Left lung (tissue), 10 donors: ENCODE data around the gene ARFGAP3. TPM values are rescaled to one million over a fixed set of nuclear protein-coding genes. Genes with fewer than 3 reads are reported as not detected.
A peak's percentile ranks its signal among the peaks of the same experiment; 100 is the strongest.

Source experiments
- ATAC-seq: fragments of 200-7000 bp; cut with Tn5 transposase; one replicate; pipeline ENCODE4 v1.9.1; 2020; ENCODE audit warnings: moderate library complexity
- DNase-seq, 4 donors: peaks; one replicate each; pipeline ENCODE4 v3.0.0-alpha.2; 2013 to 2020
- H3K27ac ChIP-seq, 2 donors: fragments of 200-600 bp; sonication (generic) in 1 of 2; one replicate each; pipeline versions ENCODE4 v1.5.0 to v1.8.0; 2020 to 2021
- H3K27me3 ChIP-seq, 2 donors: fragments of 200-600 bp; sonication (generic) in 1 of 2; one replicate each; pipeline versions ENCODE4 v1.5.0 to v1.8.0; 2020 to 2021
- H3K36me3 ChIP-seq, 2 donors: fragments of 200-600 bp; sonication (generic) in 1 of 2; one replicate each; pipeline versions ENCODE4 v1.5.0 to v1.8.0; 2020 to 2021
- H3K4me1 ChIP-seq, 2 donors: fragments of 200-600 bp; one replicate each; pipeline ENCODE4 v1.8.0; 2021
- H3K4me3 ChIP-seq, 2 donors: fragments of 200-600 bp; sonication (generic) in 1 of 2; one replicate each; pipeline versions ENCODE4 v1.5.0 to v1.8.0; 2020 to 2021; ENCODE audit warnings: mild to moderate bottlenecking in 1 of 2
- H3K9me3 ChIP-seq, 2 donors: fragments of 200-600 bp; sonication (generic) in 1 of 2; one replicate each; pipeline versions ENCODE4 v1.5.0 to v1.8.0; 2020 to 2021
- CTCF ChIP-seq, 2 donors: fragments of 200-600 bp; sonication (generic) in 1 of 2; IDR thresholded peaks; one replicate each; pipeline versions ENCODE4 v1.5.0 to v1.8.0; 2021; ENCODE audit warnings: antibody characterized with exemption in 2 of 2
- intact Hi-C, 2 donors: fragments of 100-400 bp; cut with DNase I; formaldehyde crosslinking; loops; one replicate each; pipeline versions ENCODE4 v1.11.2 to v1.14.2; 2022
- polyA plus RNA-seq, 6 donors: library from polyadenylated mRNA; unstranded; fragments of 120-200 nt; gene quantifications; one replicate each; pipeline ENCODE4 v1.2.1, GENCODE V29; 2013; ENCODE audit not compliant: insufficient read length in 6 of 6
- total RNA-seq, 2 donors: library from RNA; stranded (reverse); fragmentation: NEBNext Ultra II Directional; extraction: Animal tissue kit (Norgen Biotek cat#: 25700); gene quantifications; one replicate each; pipeline ENCODE4 v1.2.1, GENCODE V29; 2021
- donor health status: DM: no; HTN: yes; CAD: no.
- donor health status: DM: no; HTN: no; CAD: no.

The ARFGAP3 gene
- total and polyA plus RNA-seq, 8 donors, result 42.4 to 58.1 (median 49.6) TPM

DNA sequence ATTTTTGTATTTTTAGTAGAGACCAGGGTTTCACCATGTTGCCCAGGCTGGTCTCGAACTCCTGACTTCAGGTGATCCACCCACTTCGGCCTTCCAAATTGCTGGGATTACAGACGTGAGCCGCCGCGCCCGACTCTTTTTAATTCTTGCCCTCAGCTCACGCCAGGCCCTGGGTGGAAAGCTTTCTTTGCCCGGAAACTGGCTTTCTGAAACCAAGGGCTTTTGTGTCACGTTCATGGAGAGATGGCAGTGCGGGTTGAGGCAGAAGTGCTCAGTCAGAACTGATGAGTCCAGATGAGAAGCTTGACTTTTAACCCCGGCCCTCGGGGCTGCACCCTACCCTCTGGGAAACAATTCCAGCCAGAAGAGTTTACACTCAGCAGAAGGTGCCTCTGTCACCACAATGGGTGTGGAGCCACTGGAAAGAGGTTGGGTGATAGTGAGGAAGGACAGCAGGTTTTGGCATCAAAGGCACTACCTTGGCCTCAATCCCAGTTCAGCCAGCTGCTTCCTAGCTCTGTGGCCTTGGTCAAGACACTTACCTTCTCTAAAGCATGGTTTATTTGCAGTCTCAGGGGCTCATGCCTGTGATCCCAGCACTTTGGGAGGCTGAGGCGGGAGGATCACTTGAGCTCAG is 890 bp upstream of the ARFGAP3 start:
- peak in 1 of 4 donors; percentile 13 for DNase-seq
- Histone ChIP-seq H3K36me3 (no peaks in the 10 kb centered on the region), H3K4me1 (peaks cover 9 to 26% of the 10 kb centered on the region in 2 donors), H3K4me3 (peak overlapping the region in 1 of 2 donors; percentile 90), H3K27ac (peak overlapping the region in 1 of 2 donors; percentile 97), H3K27me3 (no peaks in the 10 kb centered on the region), H3K9me3 (no peaks in the 10 kb centered on the region)
- no peak for TF ChIP-seq CTCF (IDR thresholded peaks at IDR 0.05)
- intact Hi-C loops, result no loop called here
- no peak for ATAC-seq

- no peaks in the 10 kb centered on the region for H3K27me3 ChIP-seq
- peak overlapping the region; percentile 50 to 90 for H3K4me3 ChIP-seq
- intact Hi-C loops, result no loop called here
- H3K4me1 ChIP-seq, result peaks cover 9 to 26% of the 10 kb centered on the region in 2 donors
- H3K9me3 ChIP-seq, result no peaks in the 10 kb centered on the region
- peak overlapping the region; percentile 94 to 97 for H3K27ac ChIP-seq
- peak in 3 of 4 donors; percentile 29 to 79 (median 58) for DNase-seq
- no peaks in the 10 kb centered on the region for H3K36me3 ChIP-seq
- ATAC-seq, result peak; percentile 43
- TF ChIP-seq CTCF (IDR thresholded peaks at IDR 0.05), result no peak
Observed at GRCh38 chr22:42856179-42856864, 751 bp downstream of the ARFGAP3 start.

- Histone ChIP-seq H3K4me1 (peaks cover 9 to 26% of the 10 kb centered on the region in 2 donors), H3K4me3 (peak overlapping the region; percentile 50 to 90), H3K27ac (peak overlapping the region; percentile 94 to 97), H3K27me3 (no peaks in the 10 kb centered on the region), H3K9me3 (no peaks in the 10 kb centered on the region), H3K36me3 (no peaks in the 10 kb centered on the region)
- TF ChIP-seq CTCF (IDR thresholded peaks at IDR 0.05), result no peak
- ATAC-seq, result no peak
- intact Hi-C loops, result no loop called here
- DNase-seq, result no peak
Observed at GRCh38 chr22:42855721-42856120, 1.4 kb downstream of the ARFGAP3 start.

GRCh38 chr22:42855211-42855610 is 1.9 kb downstream of the ARFGAP3 start:
- intact Hi-C loops, result no loop called here
- no peaks in the 10 kb centered on the region for H3K27me3 ChIP-seq
- DNase-seq (no peak), ATAC-seq (no peak)
- no peaks in the 10 kb centered on the region for H3K9me3 ChIP-seq
- peaks cover 9 to 26% of the 10 kb centered on the region in 2 donors for H3K4me1 ChIP-seq
- peak overlapping the region in 1 of 2 donors; percentile 90 for H3K4me3 ChIP-seq
- H3K36me3 ChIP-seq, result no peaks in the 10 kb centered on the region
- no peak for TF ChIP-seq CTCF (IDR thresholded peaks at IDR 0.05)
- H3K27ac ChIP-seq, result no peak overlapping the region

DNA sequence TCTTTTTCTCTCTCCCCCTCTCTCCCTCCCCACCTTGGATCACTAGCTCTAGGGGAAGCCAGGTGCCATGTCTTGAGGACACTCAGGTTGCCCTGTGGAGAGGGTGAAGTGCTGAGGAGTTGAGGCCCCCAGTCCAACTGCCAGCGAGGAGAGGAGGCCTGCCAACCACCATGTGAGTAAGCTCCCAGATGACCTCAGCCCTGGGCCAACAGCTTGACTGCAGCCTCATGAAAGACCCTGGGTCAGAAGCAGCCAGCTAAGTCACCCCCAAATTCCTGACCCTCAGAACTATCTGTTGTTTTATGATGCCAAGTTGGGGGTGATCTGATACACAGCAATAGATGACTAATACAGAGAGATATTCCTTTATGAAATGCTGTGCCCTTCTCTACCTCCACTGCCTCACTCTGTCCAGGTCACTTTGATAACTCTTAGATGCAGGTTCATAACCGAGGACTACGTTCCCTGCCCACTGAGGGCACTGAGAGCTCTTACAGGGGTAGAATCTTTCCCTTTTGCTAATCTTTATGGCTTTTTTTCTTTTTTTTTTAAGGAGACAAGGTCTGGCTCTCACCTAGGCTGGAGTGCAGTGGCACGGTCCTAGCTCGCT is 8.0 kb downstream of the ARFGAP3 start:
- H3K36me3 ChIP-seq, result peaks cover 0 to 31% of the 10 kb centered on the region in 2 donors
- DNase-seq (no peak), ATAC-seq (no peak)
- TF ChIP-seq CTCF (IDR thresholded peaks at IDR 0.05), result no peak
- no peaks in the 10 kb centered on the region for H3K4me1 ChIP-seq
- no peaks in the 10 kb centered on the region for H3K9me3 ChIP-seq
- H3K27ac ChIP-seq, result no peak overlapping the region
- no peaks in the 10 kb centered on the region for H3K27me3 ChIP-seq
- intact Hi-C loops, result no loop called here
- H3K4me3 ChIP-seq, result no peak overlapping the region
